K562 (cell line): Measurements from ENCODE around the gene CNR2. TPM values are rescaled to one million over a fixed set of nuclear protein-coding genes. Genes with fewer than 3 reads are reported as not detected.

Source experiments
- BRF1 ChIP-seq: IDR thresholded peaks from 3 replicates; pipeline ENCODE4 v1.6.1; 2011; ENCODE audit warnings: borderline replicate concordance, mild to moderate bottlenecking; ENCODE audit not compliant: insufficient read length; ENCODE audit errors: extremely low read depth
- E2F6 ChIP-seq, 2 experiments: IDR thresholded peaks; 2 replicates each; pipeline ENCODE4 v1.6.1; 2011; ENCODE audit warnings: borderline replicate concordance in 1 of 2, control low read depth in 1 of 2, low read depth in 1 of 2, low read length in 1 of 2, mild to moderate bottlenecking in 1 of 2, mixed read lengths in 1 of 2, moderate library complexity in 1 of 2; ENCODE audit not compliant: insufficient read depth in 1 of 2, insufficient read length in 1 of 2, poor library complexity in 1 of 2, severe bottlenecking in 1 of 2; ENCODE audit errors: extremely low read depth in 1 of 2
- ERF ChIP-seq: fragments of 450-650 bp; formaldehyde crosslinking; IDR thresholded peaks from 2 replicates; pipeline ENCODE4 v1.4.0; 2020; ENCODE audit warnings: mild to moderate bottlenecking, mixed read lengths
- MAZ ChIP-seq, 2 experiments: fragments of 450-650 bp in 1 of 2; sonication (generic) in 1 of 2; formaldehyde crosslinking; IDR thresholded peaks in 1 of 2; conservative IDR thresholded peaks in 1 of 2; 2 replicates each; pipeline versions ENCODE4 v1.4.0 to v1.5.0; 2020; ENCODE audit warnings: mild to moderate bottlenecking in 1 of 2, missing genetic modification reagents in 1 of 2
- MCM5 ChIP-seq: fragments of 450-650 bp; IDR thresholded peaks from 2 replicates; pipeline ENCODE4 v1.6.1; 2016; ENCODE audit warnings: low read depth
- MEIS2 ChIP-seq: fragments of 450-650 bp; IDR thresholded peaks from 2 replicates; pipeline ENCODE4 v1.6.1; 2014; ENCODE audit warnings: mild to moderate bottlenecking; ENCODE audit not compliant: partially characterized antibody
- MNT ChIP-seq, 2 experiments: fragments of 450-650 bp; conservative IDR thresholded peaks; 2 replicates each; pipeline ENCODE4 v1.6.1; 2017; ENCODE audit warnings: mild to moderate bottlenecking in 2 of 2, moderate library complexity in 2 of 2
- NEUROD1 ChIP-seq: fragments of 150-350 bp; IDR thresholded peaks from 2 replicates; pipeline ENCODE4 v1.6.1; 2014; ENCODE audit warnings: borderline replicate concordance, low read length, low read depth; ENCODE audit not compliant: partially characterized antibody
- NR0B1 ChIP-seq: fragments of 450-650 bp; IDR thresholded peaks from one replicate; pipeline ENCODE4 v1.6.1; 2018; ENCODE audit warnings: mild to moderate bottlenecking, moderate library complexity; ENCODE audit not compliant: partially characterized antibody
- NR1H2 ChIP-seq: sonication (generic); formaldehyde crosslinking; IDR thresholded peaks from 2 replicates; pipeline ENCODE4 v1.4.0; 2020; ENCODE audit warnings: mild to moderate bottlenecking, missing genetic modification reagents
- NRF1 ChIP-seq, 2 experiments: fragments of 450-650 bp; IDR thresholded peaks in 1 of 2; conservative IDR thresholded peaks in 1 of 2; 2 replicates each; pipeline ENCODE4 v1.6.1; 2014; ENCODE audit warnings: mild to moderate bottlenecking in 2 of 2
- RNF2 ChIP-seq: sonication (generic); IDR thresholded peaks from 2 replicates; pipeline ENCODE4 v1.6.1; 2016
- SMAD1 ChIP-seq: fragments of 150-350 bp; IDR thresholded peaks from 2 replicates; pipeline ENCODE4 v1.6.1; 2014; ENCODE audit warnings: low read length, low read depth; ENCODE audit not compliant: partially characterized antibody
- ZNF224 ChIP-seq: sonication (generic); formaldehyde crosslinking; IDR thresholded peaks from 2 replicates; pipeline ENCODE4 v1.8.0; 2022; ENCODE audit warnings: mild to moderate bottlenecking, missing genetic modification reagents
- polyA plus RNA-seq, 8 experiments: library from polyadenylated mRNA; depleted of rRNA in 4 of 8; stranded (reverse) in 5 of 8; unstranded in 3 of 8; fragments of >200 nt; fragmentation: Nextera tagmentation in 2 of 8; fragmentation: Illumina TruSeq in 1 of 8; extraction: Ambion mirVana in 2 of 8; extraction: Trizol in 1 of 8; gene quantifications; 2 replicates each; pipeline versions ENCODE4 v1.2.1 to v1.2.3, GENCODE V29; 2011 to 2014; ENCODE audit warnings: inconsistent platforms in 1 of 8, missing spikeins in 1 of 8
- total RNA-seq, 7 experiments: library from RNA; depleted of rRNA in 6 of 7; stranded (reverse); fragments of >200 nt in 6 of 7; fragmentation: Illumina TruSeq in 2 of 7; extraction: Trizol in 2 of 7; gene quantifications; 2 replicates each; pipeline versions ENCODE4 v1.2.1 to v1.2.3, GENCODE V29; 2011 to 2021; ENCODE audit warnings: low replicate concordance in 1 of 7
- TF ChIP-seq, protein P1 (sequence below), 2 experiments: fragments of 450-650 bp; formaldehyde crosslinking in 1 of 2; IDR thresholded peaks; 2 replicates each; pipeline versions ENCODE4 v1.4.0 to v1.6.1; 2014 to 2020; ENCODE audit warnings: mild to moderate bottlenecking in 2 of 2, borderline replicate concordance in 1 of 2, low read depth in 1 of 2

Gene CNR2
- total and polyA plus RNA-seq, 9 of the 15 experiments (the other 6 are each of a cell fraction or from before 2014, with no cell fraction given), result not detected

DNA sequence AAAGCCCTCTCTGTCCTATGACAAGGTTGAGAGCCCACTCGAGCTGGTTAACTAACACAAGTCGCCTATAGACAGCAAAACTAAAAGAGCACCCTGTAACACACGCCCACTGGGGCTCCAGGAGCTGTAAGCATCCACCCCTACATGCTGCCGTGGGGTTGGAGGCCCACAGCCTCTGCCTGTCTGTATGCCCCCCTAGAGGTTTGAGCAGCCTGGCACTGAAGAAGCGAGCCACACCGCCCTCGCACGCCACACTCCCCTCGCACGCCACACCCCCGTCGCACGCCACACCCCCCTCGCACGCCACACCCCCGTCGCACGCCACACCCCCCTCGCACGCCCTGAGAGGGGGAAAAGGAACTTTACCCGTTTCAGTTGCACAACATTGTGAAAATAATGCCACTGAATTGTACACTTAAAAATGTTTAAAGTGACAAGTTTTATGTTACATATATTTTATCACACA is 74.7 kb downstream of the CNR2 start (continued):
- TF ChIP-seq ZNF224 (CRISPR knock-in tag) (no peak), E2F6 (IDR thresholded peaks at IDR 0.05; ENCODE audit: borderline replicate concordance in 1 of 2, extremely low read depth in 1 of 2, insufficient read depth in 1 of 2, insufficient read length in 1 of 2, low read depth in 1 of 2, low read length in 1 of 2, poor library complexity in 1 of 2, severe bottlenecking in 1 of 2) (peak in 1 of 2 experiments; percentile 30), RNF2 (no peak), BRF1 (no peak), ERF (CRISPR knock-in tag) (no peak), NR0B1 (no peak), SMAD1 (no peak), MNT (conservative IDR thresholded peaks at IDR 0.05) (peak; percentile 73 to 86), NEUROD1 (no peak), MAZ (CRISPR knock-in tag; conservative IDR thresholded peaks at IDR 0.05 in 1 of 2, IDR thresholded peaks at IDR 0.05 in 1 of 2) (peak in 1 of 2 experiments; percentile 43; a peak in 1 of 4 replicates), NR1H2 (CRISPR knock-in tag) (no peak), MEIS2 (no peak), MCM5 (no peak), NRF1 (conservative IDR thresholded peaks at IDR 0.05 in 1 of 2, IDR thresholded peaks at IDR 0.05 in 1 of 2) (peak; percentile 33 to 45; a peak in 3 of 4 replicates)
- TF ChIP-seq, protein P1, sequence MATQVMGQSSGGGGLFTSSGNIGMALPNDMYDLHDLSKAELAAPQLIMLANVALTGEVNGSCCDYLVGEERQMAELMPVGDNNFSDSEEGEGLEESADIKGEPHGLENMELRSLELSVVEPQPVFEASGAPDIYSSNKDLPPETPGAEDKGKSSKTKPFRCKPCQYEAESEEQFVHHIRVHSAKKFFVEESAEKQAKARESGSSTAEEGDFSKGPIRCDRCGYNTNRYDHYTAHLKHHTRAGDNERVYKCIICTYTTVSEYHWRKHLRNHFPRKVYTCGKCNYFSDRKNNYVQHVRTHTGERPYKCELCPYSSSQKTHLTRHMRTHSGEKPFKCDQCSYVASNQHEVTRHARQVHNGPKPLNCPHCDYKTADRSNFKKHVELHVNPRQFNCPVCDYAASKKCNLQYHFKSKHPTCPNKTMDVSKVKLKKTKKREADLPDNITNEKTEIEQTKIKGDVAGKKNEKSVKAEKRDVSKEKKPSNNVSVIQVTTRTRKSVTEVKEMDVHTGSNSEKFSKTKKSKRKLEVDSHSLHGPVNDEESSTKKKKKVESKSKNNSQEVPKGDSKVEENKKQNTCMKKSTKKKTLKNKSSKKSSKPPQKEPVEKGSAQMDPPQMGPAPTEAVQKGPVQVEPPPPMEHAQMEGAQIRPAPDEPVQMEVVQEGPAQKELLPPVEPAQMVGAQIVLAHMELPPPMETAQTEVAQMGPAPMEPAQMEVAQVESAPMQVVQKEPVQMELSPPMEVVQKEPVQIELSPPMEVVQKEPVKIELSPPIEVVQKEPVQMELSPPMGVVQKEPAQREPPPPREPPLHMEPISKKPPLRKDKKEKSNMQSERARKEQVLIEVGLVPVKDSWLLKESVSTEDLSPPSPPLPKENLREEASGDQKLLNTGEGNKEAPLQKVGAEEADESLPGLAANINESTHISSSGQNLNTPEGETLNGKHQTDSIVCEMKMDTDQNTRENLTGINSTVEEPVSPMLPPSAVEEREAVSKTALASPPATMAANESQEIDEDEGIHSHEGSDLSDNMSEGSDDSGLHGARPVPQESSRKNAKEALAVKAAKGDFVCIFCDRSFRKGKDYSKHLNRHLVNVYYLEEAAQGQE (IDR thresholded peaks at IDR 0.05; ENCODE audit: borderline replicate concordance), result no peak
- TF ChIP-seq, protein P1 (CRISPR knock-in tag; IDR thresholded peaks at IDR 0.05; ENCODE audit: low read depth), result no peak
